ENCODE data around the gene RGS9BP. TPM values are rescaled to one million over a fixed set of nuclear protein-coding genes. Genes with fewer than 3 reads are reported as not detected.
A peak's percentile ranks its signal among the peaks of the same experiment; 100 is the strongest.
"Not testable (repeated sequence)": the region's sequence is repeated elsewhere in the genome, so short reads cannot be mapped to it uniquely, and the experiment has no call there.

Gene RGS9BP
- total RNA-seq, 5 donors from 2014 or later (not counting 1 experiment from before 2014, with no cell fraction given): 0.18 to 0.82 (median 0.51) TPM

DNA sequence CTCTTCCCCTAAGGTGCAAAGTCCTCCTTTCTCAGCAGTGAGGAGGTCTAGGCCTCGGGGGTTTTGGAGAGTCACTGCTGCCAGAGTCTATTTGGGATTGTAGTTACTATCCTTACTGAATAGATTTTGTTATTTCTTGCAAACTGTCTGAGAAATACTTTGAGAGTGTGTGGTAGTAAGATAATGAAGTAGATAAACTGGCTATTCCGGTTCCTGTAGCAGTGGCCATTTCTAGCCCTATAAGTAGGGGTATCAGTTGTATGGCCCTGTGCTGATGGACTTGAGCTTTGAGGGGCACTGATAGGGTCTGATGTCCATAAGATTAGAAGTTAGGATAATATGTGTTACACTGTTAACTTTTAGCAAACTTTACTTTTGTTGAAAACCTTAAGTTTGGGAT lies 18.7 kb downstream of the RGS9BP start:
- H3K9me3 ChIP-seq; ATAC-seq (replicated peaks in 1 of 4); H3K9me3 Mint-ChIP-seq; CTCF ChIA-PET; DNase-seq; H3K27me3 Mint-ChIP-seq; H3K4me3 ChIP-seq (ENCODE audit: control insufficient read depth in 1 of 2, extremely low read depth in 1 of 2, low read length in 1 of 2); H3K27me3 ChIP-seq (replicated peaks in 1 of 2; ENCODE audit: control insufficient read depth in 2 of 2, extremely low read depth in 1 of 2, insufficient read depth in 2 of 2, low read length in 1 of 2); POLR2A ChIA-PET; H3K27ac ChIP-seq (ENCODE audit: low read length): not testable (repeated sequence)
- Mint-ChIP-seq H3K27ac (peak overlapping the region in 1 of 2 donors; percentile 87), H3K4me1 (peaks cover 62 to 76% (median 73%) of the 10 kb centered on the region in 3 donors), H3K4me3 (peak overlapping the region; percentile 86 to 97 (median 88)), H3K36me3 (peaks cover 34% of the 10 kb centered on the region)
- no CpG with 5 or more reads among the region's 2 CpGs for WGBS (ENCODE audit: insufficient coverage)
- Histone ChIP-seq H3K36me3 (ENCODE audit: control insufficient read depth in 2 of 2, extremely low read depth in 1 of 2, insufficient read depth in 1 of 2, low read length in 1 of 2) (peaks cover 3 to 11% of the 10 kb centered on the region in 2 donors), H3K4me1 (ENCODE audit: control insufficient read depth in 1 of 2, extremely low read depth in 1 of 2, insufficient read depth in 2 of 2, low read length in 2 of 2) (peaks cover 12 to 36% of the 10 kb centered on the region in 2 experiments)

DNA sequence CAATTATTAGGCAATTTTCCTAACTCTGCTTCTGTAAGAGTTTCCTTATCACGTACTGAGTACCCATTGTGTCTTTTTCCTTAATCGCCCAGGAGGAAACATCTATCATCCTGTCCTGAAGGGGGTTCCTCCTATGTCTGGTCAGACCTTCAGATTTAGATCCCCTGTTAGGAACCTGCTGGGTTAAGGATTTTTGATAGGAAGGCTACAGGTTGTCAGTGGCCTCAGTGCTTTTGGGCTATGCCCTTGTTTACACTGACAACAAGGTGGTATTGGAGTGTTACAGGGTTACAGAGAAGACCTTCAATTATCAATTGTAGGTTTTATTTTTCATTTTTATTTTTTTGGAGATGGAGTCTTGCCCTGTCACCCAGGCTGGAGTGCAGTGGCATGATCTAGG lies 19.2 kb downstream of the RGS9BP start:
- H3K4me1 ChIP-seq (ENCODE audit: control insufficient read depth in 1 of 2, extremely low read depth in 1 of 2, insufficient read depth in 2 of 2, low read length in 2 of 2): peaks cover 12 to 36% of the 10 kb centered on the region in 2 experiments
- H3K9me3 ChIP-seq; H3K4me3 ChIP-seq (ENCODE audit: control insufficient read depth in 1 of 2, extremely low read depth in 1 of 2, low read length in 1 of 2); DNase-seq; POLR2A ChIA-PET; H3K27me3 Mint-ChIP-seq; H3K27me3 ChIP-seq (replicated peaks in 1 of 2; ENCODE audit: control insufficient read depth in 2 of 2, extremely low read depth in 1 of 2, insufficient read depth in 2 of 2, low read length in 1 of 2); H3K9me3 Mint-ChIP-seq; H3K27ac ChIP-seq (ENCODE audit: low read length); CTCF ChIA-PET; ATAC-seq (replicated peaks in 1 of 4): not testable (repeated sequence)
- Mint-ChIP-seq H3K27ac (peak overlapping the region; percentile 48 to 57), H3K4me3 (peak overlapping the region; percentile 86 to 97 (median 88)), H3K36me3 (peaks cover 38% of the 10 kb centered on the region), H3K4me1 (peaks cover 62 to 76% (median 75%) of the 10 kb centered on the region in 3 donors)
- peaks cover 3 to 15% of the 10 kb centered on the region in 2 donors for H3K36me3 ChIP-seq (ENCODE audit: control insufficient read depth in 2 of 2, extremely low read depth in 1 of 2, insufficient read depth in 1 of 2, low read length in 1 of 2)
- 75% methylated on average over 2 of the region's 2 CpGs for WGBS (ENCODE audit: insufficient coverage)

DNA sequence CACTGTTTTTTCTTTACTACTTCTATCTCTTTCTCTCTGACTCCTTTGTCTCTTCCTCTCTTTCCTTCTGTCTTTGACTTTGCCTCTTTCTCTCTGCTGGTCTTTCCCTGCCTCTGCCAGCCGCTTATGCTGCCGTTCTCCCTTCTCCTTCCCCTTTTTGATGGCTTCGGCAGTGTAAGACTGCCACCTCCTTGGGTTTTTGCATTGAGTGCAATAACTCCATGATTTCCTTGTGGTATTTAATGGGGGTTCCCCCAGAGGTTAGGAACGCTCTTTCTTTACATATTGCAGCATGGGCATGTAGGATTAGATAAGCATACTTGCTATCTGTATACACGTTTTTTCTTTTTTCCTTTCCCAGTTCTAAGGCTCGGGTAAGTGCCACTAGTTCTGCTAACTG lies 19.9 kb downstream of the RGS9BP start:
- Histone ChIP-seq H3K36me3 (ENCODE audit: control insufficient read depth in 2 of 2, extremely low read depth in 1 of 2, insufficient read depth in 1 of 2, low read length in 1 of 2) (peaks cover 9 to 15% of the 10 kb centered on the region in 2 donors), H3K4me1 (ENCODE audit: control insufficient read depth in 1 of 2, extremely low read depth in 1 of 2, insufficient read depth in 2 of 2, low read length in 2 of 2) (peaks cover 12 to 36% of the 10 kb centered on the region in 2 experiments)
- CTCF ChIA-PET; H3K27me3 ChIP-seq (replicated peaks in 1 of 2; ENCODE audit: control insufficient read depth in 2 of 2, extremely low read depth in 1 of 2, insufficient read depth in 2 of 2, low read length in 1 of 2); H3K27me3 Mint-ChIP-seq; POLR2A ChIA-PET; H3K4me3 ChIP-seq (ENCODE audit: control insufficient read depth in 1 of 2, extremely low read depth in 1 of 2, low read length in 1 of 2); H3K9me3 ChIP-seq; DNase-seq; H3K27ac ChIP-seq (ENCODE audit: low read length); H3K9me3 Mint-ChIP-seq; ATAC-seq (replicated peaks in 1 of 4): not testable (repeated sequence)
- Mint-ChIP-seq H3K4me1 (peaks cover 62 to 80% (median 77%) of the 10 kb centered on the region in 3 donors), H3K36me3 (peaks cover 44% of the 10 kb centered on the region), H3K27ac (peak overlapping the region in 1 of 2 donors; percentile 53), H3K4me3 (peak overlapping the region; percentile 13 to 64 (median 49))
- no CpG with 5 or more reads among the region's 6 CpGs for WGBS (ENCODE audit: insufficient coverage)

DNA sequence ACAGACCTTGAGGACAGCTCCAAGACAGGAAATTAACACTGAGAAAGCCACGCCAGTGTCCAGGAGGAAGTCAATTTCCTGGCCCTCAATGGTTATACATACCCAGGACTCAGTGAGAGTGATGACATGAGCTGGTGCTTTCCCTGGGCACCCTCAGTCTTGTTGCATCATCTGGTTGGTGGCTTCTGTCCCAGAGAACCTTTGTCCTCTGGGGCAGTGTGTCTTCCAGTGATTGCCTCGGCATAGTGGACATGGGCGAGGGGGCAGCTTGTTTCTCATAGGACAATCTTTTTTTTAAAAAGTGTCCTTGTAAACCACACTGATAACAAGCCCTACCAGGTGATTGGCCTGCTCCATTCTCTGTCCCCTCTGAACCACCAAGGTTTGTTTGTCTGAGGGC lies 21.1 kb downstream of the RGS9BP start:
- H3K27me3 ChIP-seq (replicated peaks in 1 of 2; ENCODE audit: control insufficient read depth in 2 of 2, extremely low read depth in 1 of 2, insufficient read depth in 2 of 2, low read length in 1 of 2); H3K4me3 ChIP-seq (ENCODE audit: control insufficient read depth in 1 of 2, extremely low read depth in 1 of 2, low read length in 1 of 2); H3K4me3 Mint-ChIP-seq; H3K27me3 Mint-ChIP-seq; POLR2A ChIA-PET; H3K27ac Mint-ChIP-seq; DNase-seq; H3K9me3 ChIP-seq; ATAC-seq (replicated peaks in 1 of 4); H3K9me3 Mint-ChIP-seq; CTCF ChIA-PET; H3K27ac ChIP-seq (ENCODE audit: low read length): not testable (repeated sequence)
- WGBS (ENCODE audit: insufficient coverage): 94% methylated on average over 2 of the region's 3 CpGs
- Mint-ChIP-seq H3K36me3 (peaks cover 44% of the 10 kb centered on the region), H3K4me1 (peaks cover 60 to 79% (median 77%) of the 10 kb centered on the region in 3 donors)
- Histone ChIP-seq H3K4me1 (ENCODE audit: control insufficient read depth in 1 of 2, extremely low read depth in 1 of 2, insufficient read depth in 2 of 2, low read length in 2 of 2) (peaks cover 7 to 26% of the 10 kb centered on the region in 2 experiments), H3K36me3 (ENCODE audit: control insufficient read depth in 2 of 2, extremely low read depth in 1 of 2, insufficient read depth in 1 of 2, low read length in 1 of 2) (peaks cover 9 to 17% of the 10 kb centered on the region in 2 donors)

GRCh38 chr19:32700129-32700528 lies 24.5 kb downstream of the RGS9BP start:
- H3K27ac ChIP-seq (ENCODE audit: low read length); CTCF ChIA-PET; ATAC-seq (replicated peaks in 1 of 4); POLR2A ChIA-PET; H3K4me1 ChIP-seq (ENCODE audit: control insufficient read depth in 1 of 2, extremely low read depth in 1 of 2, insufficient read depth in 2 of 2, low read length in 2 of 2); H3K9me3 ChIP-seq; DNase-seq; H3K27me3 ChIP-seq (replicated peaks in 1 of 2; ENCODE audit: control insufficient read depth in 2 of 2, extremely low read depth in 1 of 2, insufficient read depth in 2 of 2, low read length in 1 of 2); H3K27me3 Mint-ChIP-seq; H3K4me3 ChIP-seq (ENCODE audit: control insufficient read depth in 1 of 2, extremely low read depth in 1 of 2, low read length in 1 of 2); H3K27ac Mint-ChIP-seq; H3K4me3 Mint-ChIP-seq: not testable (repeated sequence)
- peaks cover 3 to 14% (median 5%) of the 10 kb centered on the region in 3 donors for H3K9me3 Mint-ChIP-seq
- H3K36me3 Mint-ChIP-seq: peaks cover 61% of the 10 kb centered on the region
- H3K4me1 Mint-ChIP-seq: peaks cover 35 to 61% (median 57%) of the 10 kb centered on the region in 3 donors
- 97% methylated on average over 4 of the region's 7 CpGs for WGBS (ENCODE audit: insufficient coverage)
- H3K36me3 ChIP-seq (ENCODE audit: control insufficient read depth in 2 of 2, extremely low read depth in 1 of 2, insufficient read depth in 1 of 2, low read length in 1 of 2): peaks cover 13 to 29% of the 10 kb centered on the region in 2 donors

GRCh38 chr19:32702010-32702409 lies 26.4 kb downstream of the RGS9BP start:
- Mint-ChIP-seq H3K4me3 (no peak overlapping the region), H3K9me3 (peaks cover 3 to 14% (median 5%) of the 10 kb centered on the region in 3 donors), H3K36me3 (peaks cover 58% of the 10 kb centered on the region), H3K27me3 (no peaks in the 10 kb centered on the region), H3K4me1 (peaks cover 23 to 51% (median 42%) of the 10 kb centered on the region in 3 donors), H3K27ac (no peak overlapping the region)
- Histone ChIP-seq H3K27me3 (replicated peaks in 1 of 2; ENCODE audit: control insufficient read depth in 2 of 2, extremely low read depth in 1 of 2, insufficient read depth in 2 of 2, low read length in 1 of 2) (no peaks in the 10 kb centered on the region), H3K36me3 (ENCODE audit: control insufficient read depth in 2 of 2, extremely low read depth in 1 of 2, insufficient read depth in 1 of 2, low read length in 1 of 2) (peaks cover 13 to 35% of the 10 kb centered on the region in 2 donors), H3K9me3 (no peaks in the 10 kb centered on the region), H3K27ac (ENCODE audit: low read length) (no peak overlapping the region), H3K4me1 (ENCODE audit: control insufficient read depth in 1 of 2, extremely low read depth in 1 of 2, insufficient read depth in 2 of 2, low read length in 2 of 2) (peaks cover 0 to 3% of the 10 kb centered on the region in 2 experiments), H3K4me3 (ENCODE audit: control insufficient read depth in 1 of 2, extremely low read depth in 1 of 2, low read length in 1 of 2) (no peak overlapping the region)
- ATAC-seq (replicated peaks in 1 of 4) (no peak), DNase-seq (no peak)
- ChIA-PET CTCF (no interaction called here), POLR2A (interaction anchor here in 1 of 2 donors (0.6 kb wide), 1 partner anchor 296 kb away, joined by 4 read pairs; the partner anchor contains the start of gene DPY19L3)
- WGBS (ENCODE audit: insufficient coverage): 100% methylated on average over 2 of the region's 5 CpGs
